Vagina (tissue), 2 donors: ENCODE data around the gene SMG6.

Source experiments
- POLR2A ChIP-seq, 2 donors: fragments of 450-650 bp; IDR thresholded peaks; one replicate each; pipeline ENCODE4 v1.6.1; 2017; ENCODE audit warnings: antibody characterized with exemption in 2 of 2, mild to moderate bottlenecking in 2 of 2, moderate library complexity in 2 of 2
- POLR2AphosphoS5 ChIP-seq, 2 donors: sonication (generic); formaldehyde crosslinking; IDR thresholded peaks; one replicate each; pipeline ENCODE4 v1.9.0; 2017; ENCODE audit warnings: antibody characterized with exemption in 2 of 2, mild to moderate bottlenecking in 2 of 2, low read depth in 1 of 2; ENCODE audit not compliant: insufficient read depth in 1 of 2
- TF ChIP-seq, protein P1 (sequence below), 3 experiments: fragments of 450-650 bp in 2 of 3; fragments of 200-600 bp in 1 of 3; sonication (generic) in 1 of 3; IDR thresholded peaks; one replicate each; pipeline ENCODE4 v1.5.1; 2017 to 2019; ENCODE audit warnings: antibody characterized with exemption in 3 of 3, mild to moderate bottlenecking in 2 of 3, moderate library complexity in 2 of 3

DNA sequence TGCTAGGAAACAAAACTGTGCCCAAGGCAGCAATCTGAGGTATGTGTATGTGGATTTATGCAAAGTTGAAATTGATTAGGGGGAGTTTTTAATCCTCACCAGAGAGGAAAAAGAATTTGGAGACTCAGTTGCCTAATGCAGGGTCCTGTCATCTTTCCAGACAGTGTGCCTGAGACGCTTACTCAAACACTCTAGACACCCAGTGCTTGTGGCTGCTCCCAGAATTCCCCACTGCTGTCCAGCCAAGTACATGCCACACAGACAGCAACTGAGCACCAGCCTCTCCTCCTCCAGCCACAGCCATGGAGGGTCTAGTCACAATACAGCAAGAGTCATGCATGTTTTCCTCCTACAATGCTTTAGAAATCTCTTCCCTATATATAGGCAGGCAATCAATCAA lies 130.6 kb downstream of the SMG6 start:
- TF ChIP-seq, protein P1, sequence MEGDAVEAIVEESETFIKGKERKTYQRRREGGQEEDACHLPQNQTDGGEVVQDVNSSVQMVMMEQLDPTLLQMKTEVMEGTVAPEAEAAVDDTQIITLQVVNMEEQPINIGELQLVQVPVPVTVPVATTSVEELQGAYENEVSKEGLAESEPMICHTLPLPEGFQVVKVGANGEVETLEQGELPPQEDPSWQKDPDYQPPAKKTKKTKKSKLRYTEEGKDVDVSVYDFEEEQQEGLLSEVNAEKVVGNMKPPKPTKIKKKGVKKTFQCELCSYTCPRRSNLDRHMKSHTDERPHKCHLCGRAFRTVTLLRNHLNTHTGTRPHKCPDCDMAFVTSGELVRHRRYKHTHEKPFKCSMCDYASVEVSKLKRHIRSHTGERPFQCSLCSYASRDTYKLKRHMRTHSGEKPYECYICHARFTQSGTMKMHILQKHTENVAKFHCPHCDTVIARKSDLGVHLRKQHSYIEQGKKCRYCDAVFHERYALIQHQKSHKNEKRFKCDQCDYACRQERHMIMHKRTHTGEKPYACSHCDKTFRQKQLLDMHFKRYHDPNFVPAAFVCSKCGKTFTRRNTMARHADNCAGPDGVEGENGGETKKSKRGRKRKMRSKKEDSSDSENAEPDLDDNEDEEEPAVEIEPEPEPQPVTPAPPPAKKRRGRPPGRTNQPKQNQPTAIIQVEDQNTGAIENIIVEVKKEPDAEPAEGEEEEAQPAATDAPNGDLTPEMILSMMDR (IDR thresholded peaks at IDR 0.05): no peak
- TF ChIP-seq POLR2AphosphoS5 (IDR thresholded peaks at IDR 0.05; ENCODE audit: insufficient read depth in 1 of 2, low read depth in 1 of 2): no peak
- no peak for TF ChIP-seq POLR2A (IDR thresholded peaks at IDR 0.05)
